DMS153 (cell line): ENCODE results near the gene CMBL.
"Not testable (repeated sequence)": the region's sequence is repeated elsewhere in the genome, so short reads cannot be mapped to it uniquely, and the experiment has no call there.

Experiments
- DNase-seq: peaks from one replicate; lab custom pipeline; 2025; lab: John Stamatoyannopoulos, UW

The CMBL gene

GRCh38 chr5:10257870-10258269 is 49.8 kb downstream of the CMBL start:
- no peak for DNase-seq

- DNase-seq, result no peak
Measured at GRCh38 chr5:10254686-10255085, 53.0 kb downstream of the CMBL start.

- DNase-seq, result no peak
Measured at GRCh38 chr5:10253390-10253789, 54.3 kb downstream of the CMBL start.

- DNase-seq, result no peak
Measured at GRCh38 chr5:10251405-10251804, 56.3 kb downstream of the CMBL start.

- no peak for DNase-seq
Measured at GRCh38 chr5:10250806-10251276, 56.9 kb downstream of the CMBL start.

- DNase-seq, result peak; percentile 99
Measured at GRCh38 chr5:10249948-10250805, 57.5 kb downstream of the CMBL start, which contains the start of gene CCT5. Gene CCT5, plus strand, starts transcription at chr5:10250280. Its CDS starts 61 bp downstream, at chr5:10250341.

GRCh38 chr5:10248378-10249260 is 59.1 kb downstream of the CMBL start:
- peak; percentile 11 for DNase-seq

- DNase-seq, result not testable (repeated sequence)
Measured at GRCh38 chr5:10247217-10247616, 60.5 kb downstream of the CMBL start.

- DNase-seq, result no peak
Measured at GRCh38 chr5:10246761-10247160, 60.9 kb downstream of the CMBL start.

- DNase-seq, result no peak
Measured at GRCh38 chr5:10244342-10244944, 63.3 kb downstream of the CMBL start.

GRCh38 chr5:10243660-10244240 is 64.0 kb downstream of the CMBL start:
- no peak for DNase-seq

GRCh38 chr5:10235350-10235749 is 72.4 kb downstream of the CMBL start:
- no peak for DNase-seq

GRCh38 chr5:10233505-10233904 is 74.2 kb downstream of the CMBL start:
- no peak for DNase-seq

GRCh38 chr5:10233011-10233410 is 74.7 kb downstream of the CMBL start:
- no peak for DNase-seq

- DNase-seq, result no peak
Measured at GRCh38 chr5:10232386-10232785, 75.3 kb downstream of the CMBL start.

GRCh38 chr5:10229306-10230048 is 78.2 kb downstream of the CMBL start:
- DNase-seq, result no peak

- DNase-seq, result no peak
Measured at GRCh38 chr5:10228288-10228687, 79.4 kb downstream of the CMBL start.
